GM18508 (cell line): ENCODE results near the gene ZNF277.
"Not testable (repeated sequence)": the region's sequence is repeated elsewhere in the genome, so short reads cannot be mapped to it uniquely, and the experiment has no call there.

ENCODE experiments used
- ATAC-seq: cut with Tn5 transposase; IDR thresholded peaks from one replicate; pipeline ENCODE4 v1.9.1; 2021; ENCODE audit warnings: moderate number of reproducible peaks; ENCODE audit not compliant: insufficient read depth, unreplicated experiment

ZNF277 gene

DNA sequence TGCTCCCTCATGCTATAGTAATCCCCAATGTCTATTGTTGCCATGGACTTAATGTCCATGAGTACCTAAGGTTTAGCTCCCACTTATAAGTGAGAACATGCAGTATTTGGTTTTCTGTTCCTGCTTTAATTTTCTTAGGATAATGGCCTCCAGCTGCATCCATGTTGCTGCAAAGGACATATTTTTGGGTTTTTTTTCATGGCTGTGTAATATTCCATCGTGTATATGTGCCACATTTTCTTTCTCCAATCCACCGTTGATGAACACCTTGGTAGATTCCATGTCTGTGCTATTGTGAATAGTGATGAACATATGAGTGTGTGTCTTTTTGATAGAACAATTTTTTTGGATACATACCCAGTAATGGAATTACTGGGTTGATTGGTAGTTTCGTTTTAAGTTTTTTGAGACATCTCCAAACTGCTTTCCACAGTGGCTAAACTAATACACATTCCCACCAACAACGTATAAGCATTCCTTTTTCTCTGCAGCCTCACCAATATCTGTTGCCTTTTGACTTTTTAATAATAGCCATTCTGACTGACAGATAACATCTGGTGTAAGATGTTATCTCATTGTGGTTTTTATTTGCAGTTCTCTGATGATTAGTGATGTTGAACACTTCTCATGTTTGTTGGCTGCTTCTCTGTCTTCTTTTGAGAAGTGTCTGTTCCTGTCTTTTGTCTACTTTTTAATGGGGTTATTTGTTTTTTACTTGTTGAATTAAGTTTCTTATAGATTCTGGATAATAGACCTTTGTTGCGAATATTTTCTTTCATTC lies 175.0 kb downstream of the ZNF277 start:
- no peak for ATAC-seq

DNA sequence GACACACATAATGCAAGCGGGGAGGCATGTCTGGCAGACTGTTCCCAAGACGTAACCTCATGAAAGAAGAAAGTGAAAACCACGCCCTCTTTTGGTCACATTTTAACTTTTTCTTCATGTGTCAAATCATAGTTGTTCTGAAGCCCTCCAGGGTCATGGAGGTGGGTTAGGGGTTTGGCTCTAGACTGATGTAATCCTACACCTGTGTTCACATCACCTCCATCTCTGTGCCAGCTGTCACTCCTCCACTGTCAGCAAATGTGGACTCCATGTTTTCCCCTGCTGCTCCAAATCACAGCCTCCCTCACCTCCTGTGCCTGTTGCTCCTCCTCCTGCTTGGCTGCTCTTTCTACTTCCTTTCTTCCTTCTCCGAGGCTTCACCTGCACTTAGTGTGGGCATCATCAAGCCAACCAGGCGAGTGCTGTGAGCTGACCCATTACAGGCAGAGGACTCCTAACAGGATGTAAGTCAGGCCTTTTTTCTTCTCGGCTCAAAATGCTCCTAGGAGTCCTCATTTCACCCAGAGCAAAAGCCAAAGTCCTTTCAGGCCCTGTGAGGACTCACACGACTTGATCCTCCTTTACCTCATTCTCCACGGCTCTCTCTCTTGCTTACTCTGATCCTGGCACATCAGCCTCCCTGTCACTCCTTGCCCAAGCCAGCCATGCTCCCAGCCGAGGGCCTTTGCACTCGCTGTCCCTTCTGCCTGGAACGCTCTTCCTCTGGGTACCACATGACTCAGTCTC lies 177.3 kb downstream of the ZNF277 start:
- ATAC-seq: peak; percentile 52

DNA sequence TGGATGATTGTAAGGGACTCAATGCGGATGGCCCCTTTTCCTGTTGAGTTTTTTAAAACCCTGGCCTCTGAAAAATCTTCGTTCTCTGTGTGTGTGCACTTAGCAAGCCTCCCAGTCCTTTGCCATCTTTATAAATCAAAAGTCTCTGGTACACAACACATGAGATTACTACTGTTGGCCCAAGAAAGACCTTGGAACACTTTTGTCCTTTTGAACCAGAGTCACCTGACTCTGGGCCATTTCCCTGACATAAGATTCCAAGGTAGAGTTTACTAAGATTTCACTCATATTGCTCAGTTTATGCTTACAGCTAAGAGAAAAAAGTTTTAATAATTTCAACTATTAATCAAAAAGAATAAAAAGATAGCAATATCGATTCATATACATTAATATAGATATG lies 179.0 kb downstream of the ZNF277 start:
- no peak for ATAC-seq

- ATAC-seq: no peak
These were observed 180.1 kb downstream of the ZNF277 start for GRCh38 chr7:112386619-112387018.

GRCh38 chr7:112390167-112390566 lies 183.7 kb downstream of the ZNF277 start:
- no peak for ATAC-seq

DNA sequence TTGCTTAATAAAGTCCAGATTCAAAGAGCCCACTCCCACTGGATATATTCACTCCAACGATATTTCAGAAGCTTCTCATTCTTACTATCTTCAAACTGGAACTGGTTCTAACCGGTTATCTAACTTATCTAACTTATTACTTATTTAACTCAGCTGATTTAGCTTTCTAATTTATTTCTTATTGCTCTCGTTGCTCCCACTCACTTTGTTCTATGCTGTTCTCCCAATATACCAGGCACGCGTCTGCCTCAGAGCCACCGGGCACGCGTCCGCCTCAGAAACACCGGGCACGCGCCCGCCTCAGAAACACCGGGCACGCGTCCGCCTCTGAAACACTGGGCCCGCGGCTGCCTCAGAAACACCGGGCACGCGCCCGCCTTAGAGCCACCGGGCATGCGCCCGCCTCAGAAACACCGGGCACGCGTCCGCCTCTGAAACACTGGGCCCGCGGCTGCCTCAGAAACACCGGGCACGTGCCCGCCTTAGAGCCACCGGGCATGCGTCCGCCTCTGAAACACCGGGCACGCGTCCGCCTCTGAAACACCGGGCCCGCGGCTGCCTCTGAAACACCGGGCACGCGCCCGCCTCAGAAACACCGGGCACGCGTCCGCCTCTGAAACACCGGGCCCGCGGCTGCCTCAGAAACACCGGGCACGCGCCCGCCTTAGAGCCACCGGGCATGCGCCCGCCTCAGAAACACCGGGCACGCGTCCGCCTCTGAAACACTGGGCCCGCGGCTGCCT lies 184.8 kb downstream of the ZNF277 start:
- not testable (repeated sequence) for ATAC-seq

DNA sequence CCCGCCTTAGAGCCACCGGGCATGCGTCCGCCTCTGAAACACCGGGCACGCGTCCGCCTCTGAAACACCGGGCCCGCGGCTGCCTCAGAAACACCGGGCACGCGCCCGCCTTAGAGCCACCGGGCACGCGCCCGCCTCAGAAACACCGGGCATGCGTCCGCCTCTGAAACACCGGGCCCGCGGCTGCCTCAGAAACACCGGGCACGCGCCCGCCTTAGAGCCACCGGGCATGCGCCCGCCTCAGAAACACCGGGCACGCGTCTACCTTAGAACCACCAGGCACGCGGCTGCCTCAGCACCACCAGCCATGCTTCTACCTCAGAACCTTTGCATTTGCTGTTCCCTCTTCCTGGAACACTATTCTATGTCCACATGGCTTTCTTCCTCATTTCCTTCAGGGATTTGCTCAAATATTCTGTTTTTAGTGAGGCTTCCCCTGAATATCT lies 185.4 kb downstream of the ZNF277 start:
- ATAC-seq: peak; percentile 68
